ENCODE data around the gene NCAPD2. TPM values are rescaled to one million over a fixed set of nuclear protein-coding genes. Genes with fewer than 3 reads are reported as not detected.

The NCAPD2 gene
- total RNA-seq, 2 experiments from 2014 or later = 167 to 171 TPM

- no peaks in the 10 kb centered on the region for H3K9me3 Mint-ChIP-seq
- peaks cover 31% of the 10 kb centered on the region for H3K36me3 Mint-ChIP-seq
- H3K27me3 Mint-ChIP-seq = no peaks in the 10 kb centered on the region
- H3K4me3 Mint-ChIP-seq = no peak overlapping the region
- no peak for DNase-seq
- H3K27ac Mint-ChIP-seq = peak overlapping the region; percentile 34
- H3K4me1 Mint-ChIP-seq = peaks cover 13% of the 10 kb centered on the region
These were observed 13.4 kb downstream of the NCAPD2 start for GRCh38 chr12:6507102-6507998.

GRCh38 chr12:6508087-6508486 lies 14.2 kb downstream of the NCAPD2 start:
- Mint-ChIP-seq H3K4me1 (peaks cover 13% of the 10 kb centered on the region), H3K4me3 (no peak overlapping the region), H3K27me3 (no peaks in the 10 kb centered on the region), H3K27ac (no peak overlapping the region), H3K9me3 (no peaks in the 10 kb centered on the region), H3K36me3 (peaks cover 36% of the 10 kb centered on the region)
- DNase-seq = no peak

- no peak for DNase-seq
- Mint-ChIP-seq H3K27me3 (no peaks in the 10 kb centered on the region), H3K4me1 (no peaks in the 10 kb centered on the region), H3K36me3 (peaks cover 62% of the 10 kb centered on the region), H3K9me3 (no peaks in the 10 kb centered on the region), H3K4me3 (no peak overlapping the region), H3K27ac (no peak overlapping the region)
These were observed 26.3 kb downstream of the NCAPD2 start for GRCh38 chr12:6520186-6520585.

DNA sequence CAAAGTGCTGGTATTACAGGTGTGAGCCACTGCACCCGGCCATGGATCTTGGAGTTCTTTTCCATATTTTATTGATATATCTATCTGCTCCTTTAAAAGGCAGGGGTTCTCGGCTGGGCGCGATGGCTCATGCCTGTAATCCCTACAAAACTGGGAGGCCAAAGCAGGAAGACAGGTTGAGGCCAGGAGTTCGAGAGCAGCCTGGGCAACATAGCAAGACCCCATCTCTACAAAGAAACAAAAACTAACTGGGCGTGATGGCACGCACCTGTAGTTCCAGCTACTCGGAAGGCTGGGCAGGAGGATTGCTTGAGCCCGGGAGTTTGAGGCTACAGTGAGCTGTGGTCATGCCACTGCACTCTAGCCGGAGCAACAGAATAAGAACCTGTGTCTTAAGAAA lies 28.3 kb downstream of the NCAPD2 start:
- Mint-ChIP-seq H3K4me1 (no peaks in the 10 kb centered on the region), H3K4me3 (no peak overlapping the region), H3K27ac (no peak overlapping the region), H3K36me3 (peaks cover 60% of the 10 kb centered on the region), H3K27me3 (no peaks in the 10 kb centered on the region), H3K9me3 (no peaks in the 10 kb centered on the region)
- no peak for DNase-seq

- Mint-ChIP-seq H3K27ac (no peak overlapping the region), H3K4me1 (no peaks in the 10 kb centered on the region), H3K27me3 (no peaks in the 10 kb centered on the region), H3K36me3 (peaks cover 59% of the 10 kb centered on the region), H3K9me3 (no peaks in the 10 kb centered on the region), H3K4me3 (no peak overlapping the region)
- DNase-seq = no peak
These were observed 29.8 kb downstream of the NCAPD2 start for GRCh38 chr12:6523708-6524107.

DNA sequence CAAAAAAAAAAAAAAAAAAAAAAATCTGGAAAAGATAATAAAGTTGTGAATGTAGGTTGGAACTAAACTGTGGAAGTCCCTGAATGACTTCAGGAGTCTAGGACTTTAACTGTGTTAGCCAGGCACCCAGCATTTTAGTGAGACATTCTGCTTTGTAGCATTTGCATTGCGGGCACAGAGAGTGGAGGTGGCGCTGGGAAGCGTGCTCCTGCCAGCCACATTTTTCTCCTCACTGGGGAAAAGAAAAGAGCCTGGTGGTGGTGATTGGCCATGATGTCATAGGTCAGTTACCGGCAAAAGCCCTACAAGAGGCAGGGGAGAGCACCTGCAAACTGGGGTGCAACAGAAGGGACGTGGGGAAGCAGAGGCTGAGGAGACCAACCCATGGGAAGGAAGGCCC lies 30.7 kb downstream of the NCAPD2 start:
- H3K36me3 Mint-ChIP-seq = peaks cover 55% of the 10 kb centered on the region
- H3K4me1 Mint-ChIP-seq = no peaks in the 10 kb centered on the region
- no peak for DNase-seq
- no peaks in the 10 kb centered on the region for H3K9me3 Mint-ChIP-seq
- H3K4me3 Mint-ChIP-seq = no peak overlapping the region
- no peaks in the 10 kb centered on the region for H3K27me3 Mint-ChIP-seq
- no peak overlapping the region for H3K27ac Mint-ChIP-seq

DNA sequence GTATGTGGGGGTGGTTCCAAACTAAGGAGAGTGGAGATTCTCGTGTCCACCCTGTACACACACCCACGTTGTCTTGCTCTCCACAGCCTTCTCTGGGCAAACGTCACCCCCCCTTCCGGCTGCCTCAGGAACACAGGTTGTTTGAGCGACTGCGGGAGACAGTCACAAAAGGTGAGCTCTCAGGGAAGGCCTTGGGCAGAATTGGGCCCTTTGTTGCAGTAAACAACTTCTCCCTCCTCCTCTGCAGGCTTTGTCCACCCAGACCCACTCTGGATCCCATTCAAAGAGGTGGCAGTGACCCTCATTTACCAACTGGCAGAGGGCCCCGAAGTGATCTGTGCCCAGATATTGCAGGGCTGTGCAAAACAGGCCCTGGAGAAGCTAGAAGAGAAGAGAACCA lies 32.3 kb downstream of the NCAPD2 start:
- no peak overlapping the region for H3K27ac Mint-ChIP-seq
- peaks cover 4% of the 10 kb centered on the region for H3K4me1 Mint-ChIP-seq
- DNase-seq = no peak
- H3K27me3 Mint-ChIP-seq = no peaks in the 10 kb centered on the region
- H3K4me3 Mint-ChIP-seq = no peak overlapping the region
- no peaks in the 10 kb centered on the region for H3K9me3 Mint-ChIP-seq
- peaks cover 53% of the 10 kb centered on the region for H3K36me3 Mint-ChIP-seq

GRCh38 chr12:6526766-6527525 lies 33.0 kb downstream of the NCAPD2 start:
- H3K36me3 Mint-ChIP-seq = peaks cover 51% of the 10 kb centered on the region
- no peak overlapping the region for H3K4me3 Mint-ChIP-seq
- H3K27me3 Mint-ChIP-seq = no peaks in the 10 kb centered on the region
- H3K27ac Mint-ChIP-seq = no peak overlapping the region
- no peaks in the 10 kb centered on the region for H3K9me3 Mint-ChIP-seq
- DNase-seq = no peak
- peaks cover 7% of the 10 kb centered on the region for H3K4me1 Mint-ChIP-seq

DNA sequence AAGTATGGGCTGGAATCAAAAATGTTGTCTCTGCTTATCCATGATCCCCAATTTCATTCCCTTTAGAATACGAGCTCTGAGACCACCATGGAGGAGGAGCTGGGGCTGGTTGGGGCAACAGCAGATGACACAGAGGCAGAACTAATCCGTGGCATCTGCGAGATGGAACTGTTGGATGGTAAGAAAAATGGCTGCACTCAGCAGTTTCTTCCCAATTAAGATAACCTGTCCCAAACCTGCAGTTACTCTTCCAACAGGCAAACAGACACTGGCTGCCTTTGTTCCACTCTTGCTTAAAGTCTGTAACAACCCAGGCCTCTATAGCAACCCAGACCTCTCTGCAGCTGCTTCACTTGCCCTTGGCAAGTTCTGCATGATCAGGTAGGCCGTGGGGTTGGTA lies 33.8 kb downstream of the NCAPD2 start:
- Mint-ChIP-seq H3K9me3 (no peaks in the 10 kb centered on the region), H3K27ac (no peak overlapping the region), H3K27me3 (no peaks in the 10 kb centered on the region), H3K4me1 (peaks cover 14% of the 10 kb centered on the region), H3K36me3 (peaks cover 52% of the 10 kb centered on the region), H3K4me3 (no peak overlapping the region)
- no peak for DNase-seq

DNA sequence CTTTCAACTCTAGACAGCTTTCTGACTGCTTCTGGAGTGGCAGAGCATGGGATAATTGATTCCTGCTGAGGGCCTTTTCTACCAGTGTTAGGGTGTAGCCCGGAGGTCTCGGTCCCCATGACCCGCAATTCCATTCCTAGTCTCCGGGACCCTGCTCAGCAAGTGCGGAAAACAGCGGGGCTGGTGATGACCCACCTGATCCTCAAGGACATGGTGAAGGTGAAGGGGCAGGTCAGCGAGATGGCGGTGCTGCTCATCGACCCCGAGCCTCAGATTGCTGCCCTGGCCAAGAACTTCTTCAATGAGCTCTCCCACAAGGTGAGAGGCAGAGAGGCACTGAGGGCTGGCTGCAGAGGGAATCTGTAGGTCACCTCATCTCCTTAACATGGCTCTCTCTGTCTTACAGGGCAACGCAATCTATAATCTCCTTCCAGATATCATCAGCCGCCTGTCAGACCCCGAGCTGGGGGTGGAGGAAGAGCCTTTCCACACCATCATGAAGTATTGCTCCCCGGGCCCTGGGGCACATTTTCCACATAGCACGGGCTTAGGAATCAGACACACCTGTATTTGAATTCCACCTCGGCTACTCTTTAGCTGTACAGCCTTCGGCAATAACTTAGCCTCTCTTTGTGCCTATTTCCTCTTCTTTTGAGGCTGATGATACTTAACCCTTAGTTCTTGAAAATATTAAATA lies 34.8 kb downstream of the NCAPD2 start:
- DNase-seq = no peak
- H3K9me3 Mint-ChIP-seq = no peaks in the 10 kb centered on the region
- H3K4me1 Mint-ChIP-seq = peaks cover 18% of the 10 kb centered on the region
- peak overlapping the region; percentile 29 for H3K27ac Mint-ChIP-seq
- peaks cover 53% of the 10 kb centered on the region for H3K36me3 Mint-ChIP-seq
- H3K4me3 Mint-ChIP-seq = no peak overlapping the region
- H3K27me3 Mint-ChIP-seq = no peaks in the 10 kb centered on the region

- Mint-ChIP-seq H3K4me1 (peaks cover 20% of the 10 kb centered on the region), H3K9me3 (no peaks in the 10 kb centered on the region), H3K27ac (peak overlapping the region; percentile 29), H3K36me3 (peaks cover 53% of the 10 kb centered on the region), H3K27me3 (peaks cover 5% of the 10 kb centered on the region), H3K4me3 (no peak overlapping the region)
- no peak for DNase-seq
These were observed 35.4 kb downstream of the NCAPD2 start for GRCh38 chr12:6529291-6529737.

- Mint-ChIP-seq H3K9me3 (no peaks in the 10 kb centered on the region), H3K27me3 (peaks cover 17% of the 10 kb centered on the region), H3K4me3 (peak overlapping the region; percentile 19), H3K4me1 (peaks cover 26% of the 10 kb centered on the region), H3K27ac (peak overlapping the region; percentile 64), H3K36me3 (peaks cover 57% of the 10 kb centered on the region)
- no peak for DNase-seq
These were observed 36.8 kb downstream of the NCAPD2 start for GRCh38 chr12:6530576-6531260.

- peak overlapping the region; percentile 99 for H3K4me3 Mint-ChIP-seq
- H3K9me3 Mint-ChIP-seq = no peaks in the 10 kb centered on the region
- peaks cover 37% of the 10 kb centered on the region for H3K4me1 Mint-ChIP-seq
- peak overlapping the region; percentile 99 for H3K27ac Mint-ChIP-seq
- peaks cover 24% of the 10 kb centered on the region for H3K27me3 Mint-ChIP-seq
- peaks cover 66% of the 10 kb centered on the region for H3K36me3 Mint-ChIP-seq
- DNase-seq = peak; percentile 88
These were observed 38.4 kb downstream of the NCAPD2 start for GRCh38 chr12:6532051-6532926.
